ENCODE measurements around the gene SRCAP. TPM values are rescaled to one million over a fixed set of nuclear protein-coding genes. Genes with fewer than 3 reads are reported as not detected.

Gene SRCAP
- total and polyA plus RNA-seq, 2 of the 8 experiments (the other 6 are each of a cell fraction or from before 2014, with no cell fraction given): 5.5 to 54.3 TPM

DNA sequence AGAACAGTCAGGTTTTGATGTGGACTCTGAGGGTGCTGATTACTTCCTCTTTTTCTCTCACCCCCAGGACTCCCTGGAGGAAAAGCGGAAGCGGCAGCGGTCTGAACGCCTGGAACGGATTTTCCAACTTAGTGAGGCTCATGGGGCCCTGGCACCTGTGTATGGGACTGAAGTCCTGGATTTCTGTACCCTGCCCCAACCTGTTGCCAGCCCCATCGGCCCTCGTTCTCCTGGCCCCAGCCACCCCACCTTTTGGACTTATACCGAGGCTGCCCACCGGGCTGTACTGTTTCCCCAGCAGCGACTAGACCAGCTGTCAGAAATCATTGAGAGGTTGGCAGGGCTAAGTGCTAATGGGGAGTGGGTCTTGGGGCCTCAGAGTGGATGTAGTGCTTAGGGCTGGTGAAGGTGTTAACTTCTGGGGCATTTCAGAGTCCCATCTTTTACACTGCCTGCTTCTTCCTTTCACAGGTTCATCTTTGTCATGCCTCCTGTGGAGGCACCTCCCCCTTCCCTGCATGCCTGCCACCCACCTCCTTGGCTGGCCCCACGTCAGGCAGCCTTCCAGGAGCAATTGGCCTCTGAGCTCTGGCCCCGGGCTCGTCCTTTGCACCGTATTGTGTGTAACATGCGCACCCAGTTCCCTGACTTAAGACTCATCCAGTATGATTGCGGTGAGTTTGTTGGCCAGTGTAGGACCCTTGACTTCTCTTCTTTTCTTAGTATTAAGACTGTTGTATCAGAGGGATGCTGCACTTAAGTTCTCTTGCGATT lies 30.1 kb downstream of the SRCAP start:
- H2AK5ac ChIP-seq (ENCODE audit: low read depth, low read length): no peak overlapping the region
- FAIRE-seq (no peak), DNase-seq (ENCODE audit: low read depth in 1 of 2, low spot score in 2 of 2) (no peak)
- no peaks in the 10 kb centered on the region for H3K9me3 ChIP-seq (ENCODE audit: insufficient read depth in 2 of 2, low read depth in 1 of 2, low read length in 1 of 2)
- no peak for TF ChIP-seq CREB1 (IDR thresholded peaks at IDR 0.05)
- TF ChIP-seq RAD21 (IDR thresholded peaks at IDR 0.05 in 1 of 2, conservative IDR thresholded peaks at IDR 0.05 in 1 of 2; ENCODE audit: low read depth in 2 of 2, low read length in 2 of 2): peak; percentile 12 to 21; a peak in 2 of 4 replicates
- TF ChIP-seq, protein P1, sequence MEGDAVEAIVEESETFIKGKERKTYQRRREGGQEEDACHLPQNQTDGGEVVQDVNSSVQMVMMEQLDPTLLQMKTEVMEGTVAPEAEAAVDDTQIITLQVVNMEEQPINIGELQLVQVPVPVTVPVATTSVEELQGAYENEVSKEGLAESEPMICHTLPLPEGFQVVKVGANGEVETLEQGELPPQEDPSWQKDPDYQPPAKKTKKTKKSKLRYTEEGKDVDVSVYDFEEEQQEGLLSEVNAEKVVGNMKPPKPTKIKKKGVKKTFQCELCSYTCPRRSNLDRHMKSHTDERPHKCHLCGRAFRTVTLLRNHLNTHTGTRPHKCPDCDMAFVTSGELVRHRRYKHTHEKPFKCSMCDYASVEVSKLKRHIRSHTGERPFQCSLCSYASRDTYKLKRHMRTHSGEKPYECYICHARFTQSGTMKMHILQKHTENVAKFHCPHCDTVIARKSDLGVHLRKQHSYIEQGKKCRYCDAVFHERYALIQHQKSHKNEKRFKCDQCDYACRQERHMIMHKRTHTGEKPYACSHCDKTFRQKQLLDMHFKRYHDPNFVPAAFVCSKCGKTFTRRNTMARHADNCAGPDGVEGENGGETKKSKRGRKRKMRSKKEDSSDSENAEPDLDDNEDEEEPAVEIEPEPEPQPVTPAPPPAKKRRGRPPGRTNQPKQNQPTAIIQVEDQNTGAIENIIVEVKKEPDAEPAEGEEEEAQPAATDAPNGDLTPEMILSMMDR (IDR thresholded peaks at IDR 0.05; ENCODE audit: control extremely low read depth in 1 of 3, insufficient read depth in 1 of 3, low read depth in 1 of 3, low read length in 3 of 3): peak in 2 of 3 experiments; percentile 8 to 10; a peak in 2 of 4 replicates
- H3K4me2 ChIP-seq (ENCODE audit: insufficient read depth in 1 of 2, low read depth in 2 of 2, low read length in 2 of 2): no peak overlapping the region
- H3K23ac ChIP-seq (ENCODE audit: insufficient read length): no peak overlapping the region
- no peak overlapping the region for H3K18ac ChIP-seq (ENCODE audit: extremely low read depth, low read length)
- no peak overlapping the region for H2AFZ ChIP-seq (ENCODE audit: low read length)
- no peak overlapping the region for H2BK12ac ChIP-seq (ENCODE audit: low read depth, low read length)
- no peaks in the 10 kb centered on the region for H3K23me2 ChIP-seq (ENCODE audit: low read depth, low read length)
- no peak overlapping the region for H4K8ac ChIP-seq (ENCODE audit: extremely low read depth, insufficient read depth, low read length)
- no peak overlapping the region for H2BK120ac ChIP-seq (replicated peaks; ENCODE audit: low read depth, low read length)
- no peak overlapping the region for H2BK5ac ChIP-seq (ENCODE audit: low read depth, low read length)
- no peak overlapping the region for H3K27ac ChIP-seq (ENCODE audit: low read depth, low read length)
- no peak overlapping the region for H3K56ac ChIP-seq (replicated peaks; ENCODE audit: insufficient read length, low read depth, low read length)
- peaks cover 0 to 3% (median 3%) of the 10 kb centered on the region in 4 experiments; a peak in 2 of 7 replicates for H3K4me1 ChIP-seq (replicated peaks in 1 of 4; ENCODE audit: control insufficient read depth in 3 of 4, insufficient read depth in 4 of 4, low read length in 3 of 4)
- no peaks in the 10 kb centered on the region; a peak in 1 of 4 replicates for H3K79me2 ChIP-seq (ENCODE audit: control insufficient read depth in 1 of 2, insufficient read depth in 2 of 2, low read length in 2 of 2)
- peak overlapping the region in 1 of 4 experiments; percentile 32; a peak in 1 of 7 replicates for H3K9ac ChIP-seq (replicated peaks in 1 of 4; ENCODE audit: extremely low read depth in 1 of 4, low read depth in 3 of 4, low read length in 3 of 4)
- no peak overlapping the region for H3K14ac ChIP-seq (ENCODE audit: insufficient read length)
- peaks cover 20 to 52% (median 42%) of the 10 kb centered on the region in 4 experiments for H3K36me3 ChIP-seq (ENCODE audit: control insufficient read depth in 2 of 4, insufficient read depth in 4 of 4, low read length in 3 of 4)
- peaks cover 2 to 14% of the 10 kb centered on the region in 2 experiments for H4K20me1 ChIP-seq (replicated peaks in 1 of 2; ENCODE audit: control insufficient read depth in 1 of 2, insufficient read depth in 2 of 2, low read length in 2 of 2)
- no peaks in the 10 kb centered on the region; the same call in 1 of the 2 replicates for H3K79me1 ChIP-seq (ENCODE audit: low read depth, low read length)
- no peak overlapping the region for H4K91ac ChIP-seq (replicated peaks; ENCODE audit: insufficient read length, low read length)
- no peak overlapping the region for H4K5ac ChIP-seq (ENCODE audit: insufficient read length, low read depth, low read length)
- WGBS, 2 experiments (ENCODE audit: extremely low coverage in 1 of 2, insufficient coverage in 1 of 2, insufficient read length in 1 of 2, insufficient replicate concordance in 2 of 2, low coverage in 1 of 2, low lambda C conversion rate in 2 of 2, missing lambda C conversion rate in 1 of 2): 87% methylated on average over 17 of the region's 17 CpGs; no CpG with 5 or more reads in 1 of the 2 experiments
- H2BK15ac ChIP-seq (ENCODE audit: low read length): no peak overlapping the region
- CTCF ChIA-PET (ENCODE audit: partially characterized antibody): interaction anchor here (1.2 kb wide), 1 partner anchor 212 kb away, joined by 4 read pairs; no protein-coding TSS in a partner anchor
- POLR2A ChIA-PET (ENCODE audit: partially characterized antibody): interaction anchor here (0.7 to 1.8 kb wide), 7 partner anchors 9 to 73 kb away, joined by 3 to 8 read pairs (median 5); partner anchors contain the start of genes PHKG2 and SRCAP
- no peak overlapping the region for H3K4me3 ChIP-seq (ENCODE audit: extremely low read depth in 1 of 4, insufficient read depth in 2 of 4, low read depth in 3 of 4, low read length in 4 of 4)
- no peak overlapping the region for H3K4ac ChIP-seq (replicated peaks; ENCODE audit: insufficient read length, low read depth, low read length)
- no peaks in the 10 kb centered on the region for H3K27me3 ChIP-seq (replicated peaks in 1 of 4; ENCODE audit: control insufficient read depth in 3 of 4, extremely low read depth in 1 of 4, insufficient read depth in 3 of 4, low read length in 3 of 4)
- no peak overlapping the region for H2BK20ac ChIP-seq (ENCODE audit: low read length)

Data from H1 (cell line).